ENCODE measurements around the gene PAX7.
A peak's percentile ranks its signal among the peaks of the same experiment; 100 is the strongest.

Gene PAX7

GRCh38 chr1:18642278-18643095, 11.8 kb downstream of the PAX7 start:
- no peak for DNase-seq

- DNase-seq: no peak
These were observed 12.7 kb downstream of the PAX7 start for GRCh38 chr1:18643154-18644012.

- DNase-seq: no peak
These were observed 13.4 kb downstream of the PAX7 start for GRCh38 chr1:18644013-18644399.

- no peak for DNase-seq
These were observed 13.8 kb downstream of the PAX7 start for GRCh38 chr1:18644446-18644845.

DNA sequence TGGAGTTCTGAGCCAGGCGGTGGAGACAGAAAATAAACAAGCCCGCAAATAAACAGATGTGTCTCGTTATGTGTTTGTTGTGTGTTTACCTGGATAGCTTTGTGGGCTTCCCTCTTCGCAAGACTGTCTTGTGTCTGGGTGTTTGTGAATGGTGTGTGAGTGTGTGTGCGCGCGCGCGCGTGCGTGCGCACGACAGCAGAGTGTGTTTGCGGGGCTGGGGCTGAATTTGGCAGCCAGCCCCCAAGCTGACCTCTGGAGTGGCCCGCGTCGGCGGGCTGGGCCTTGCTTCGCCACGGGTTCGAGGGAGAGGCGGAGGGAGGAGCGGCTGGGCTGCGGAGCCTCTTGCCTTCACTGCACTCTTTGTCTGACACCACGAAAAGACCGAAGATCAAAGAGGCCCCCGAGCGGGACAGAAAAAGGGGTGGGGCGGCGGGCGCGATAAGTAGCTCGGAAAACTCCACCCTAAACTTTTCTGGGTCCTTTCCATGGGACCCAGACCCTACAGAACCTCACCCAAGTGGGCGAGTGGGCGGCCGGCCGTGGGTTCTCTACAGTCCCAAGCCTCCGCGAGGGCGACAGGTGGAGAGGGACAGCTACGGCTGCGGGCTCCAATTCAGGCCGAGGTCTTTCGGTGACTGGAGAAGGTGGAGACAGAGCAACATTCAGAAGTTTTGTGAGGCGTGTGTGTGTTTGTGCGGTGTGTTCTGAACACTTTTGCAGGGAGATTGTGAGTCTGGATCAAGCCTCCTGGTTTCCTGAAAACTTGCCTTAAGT, 14.5 kb downstream of the PAX7 start:
- DNase-seq: no peak

- no peak for DNase-seq
These were observed 15.1 kb downstream of the PAX7 start for GRCh38 chr1:18645747-18646090.

- no peak for DNase-seq
These were observed 15.6 kb downstream of the PAX7 start for GRCh38 chr1:18646091-18646785.

GRCh38 chr1:18646786-18647410, 16.3 kb downstream of the PAX7 start:
- no peak for DNase-seq

GRCh38 chr1:18647681-18648214, 17.1 kb downstream of the PAX7 start:
- DNase-seq: no peak

DNA sequence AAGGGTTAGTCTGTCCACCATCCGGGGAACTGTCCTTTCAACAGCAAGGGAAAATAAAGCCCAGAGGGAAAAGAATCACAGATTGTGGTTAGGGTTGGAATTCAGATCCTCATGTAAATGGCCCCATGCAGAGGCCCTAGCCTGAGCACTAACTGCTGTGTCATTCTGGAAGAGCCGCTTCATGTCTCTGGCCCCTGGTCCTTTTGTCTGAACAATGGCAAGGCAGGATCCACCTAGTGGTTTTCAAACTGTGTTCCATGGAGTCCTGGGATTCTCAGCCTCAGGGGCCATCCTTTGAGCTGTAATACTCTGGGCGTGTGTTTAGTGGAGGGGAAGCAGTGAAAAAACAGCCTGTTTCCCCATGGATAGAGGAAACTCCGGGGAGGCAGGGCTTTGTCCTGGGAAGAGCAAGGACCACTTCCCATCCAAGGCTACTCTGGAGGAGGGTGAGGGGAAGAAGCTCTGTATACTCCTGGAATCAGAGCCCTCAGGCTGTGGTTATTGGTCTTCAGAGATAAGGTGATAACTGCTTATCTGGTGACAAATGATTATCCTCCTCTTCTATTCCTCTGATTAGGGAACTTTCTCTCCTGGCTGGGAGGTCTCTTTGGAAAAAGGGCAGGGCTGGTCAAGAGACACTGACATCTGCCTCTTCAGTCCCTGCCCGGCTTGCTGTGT, 19.2 kb downstream of the PAX7 start:
- DNase-seq: no peak

DNA sequence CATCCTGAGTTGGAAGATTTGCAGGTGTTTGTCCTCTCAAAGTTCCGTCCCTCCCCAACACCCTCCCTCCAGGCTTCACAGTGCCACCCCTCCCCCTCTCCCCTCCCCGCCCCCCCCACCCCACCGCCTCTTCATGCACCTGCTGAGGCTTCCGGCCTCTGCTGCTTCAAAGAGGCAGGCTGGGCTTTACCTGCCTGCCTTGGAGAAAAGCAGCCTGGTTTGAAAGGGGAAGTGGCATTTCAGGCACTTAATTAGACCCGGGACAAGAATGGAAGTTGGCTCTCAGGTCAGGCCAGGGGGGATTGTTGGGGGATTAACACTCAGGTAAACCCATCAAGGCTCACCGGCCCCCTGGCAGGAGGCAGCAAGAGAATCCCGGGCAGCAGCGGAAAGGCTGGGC, 21.1 kb downstream of the PAX7 start:
- DNase-seq: peak in 1 of 2 experiments; percentile 13

DNA sequence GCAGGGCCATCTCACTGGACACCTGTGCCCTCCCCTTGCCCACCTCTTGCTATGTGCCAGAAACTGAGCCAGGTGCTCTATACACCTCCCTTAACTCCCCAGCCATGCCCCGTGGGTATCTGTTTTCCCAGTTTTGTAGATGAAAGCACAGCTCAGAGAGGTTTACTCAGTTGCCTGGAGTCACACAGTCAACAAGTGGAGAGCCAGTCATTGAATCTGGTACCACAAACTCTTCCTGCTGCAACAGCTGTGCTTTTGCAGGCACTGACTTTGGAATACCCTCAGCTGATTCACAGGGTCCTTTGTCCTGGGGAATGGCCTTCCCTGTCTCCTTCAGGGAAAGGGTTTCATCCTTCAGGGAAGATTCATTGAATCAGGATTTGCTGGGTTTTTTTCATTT, 22.1 kb downstream of the PAX7 start:
- DNase-seq: no peak

DNA sequence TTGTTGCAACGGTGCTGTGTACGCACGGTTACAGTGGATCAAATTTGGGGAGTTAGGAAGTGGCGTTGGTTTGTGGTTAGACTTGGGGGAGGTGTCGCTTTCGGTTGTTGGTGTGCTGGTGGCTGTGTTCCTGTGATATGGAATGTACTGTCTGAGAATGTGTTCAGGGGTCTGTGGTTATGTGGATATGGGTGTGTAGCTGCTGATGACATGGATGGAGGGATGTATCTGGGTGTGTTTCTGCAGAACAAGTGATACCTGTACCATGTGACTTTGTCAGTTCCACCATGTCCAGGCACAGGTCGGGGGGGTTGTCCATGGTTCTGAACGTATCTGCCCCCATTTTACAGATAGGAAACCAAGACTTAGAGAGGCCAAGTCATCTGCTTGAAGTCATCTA, 22.7 kb downstream of the PAX7 start:
- DNase-seq: no peak

GRCh38 chr1:18653916-18654315, 23.3 kb downstream of the PAX7 start:
- no peak for DNase-seq

DNA sequence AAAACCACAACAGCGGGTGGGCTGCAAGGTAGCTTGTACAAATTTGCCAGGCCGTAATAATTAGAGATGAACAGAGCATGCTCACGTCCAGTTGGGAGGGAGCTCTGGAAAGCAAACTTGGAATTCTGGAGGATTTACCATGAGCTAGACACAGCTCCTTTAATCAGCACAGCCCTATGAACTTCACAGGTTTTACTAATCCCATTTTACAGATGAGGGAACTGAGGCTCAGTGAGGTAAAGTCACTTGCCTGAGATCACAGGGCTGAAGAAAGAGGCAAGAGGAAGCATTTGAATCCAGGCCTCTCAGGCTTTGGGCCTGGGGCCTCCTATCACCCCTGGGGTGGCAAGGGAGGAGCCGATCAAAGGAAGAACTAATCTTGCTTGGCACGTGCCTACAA, 24.0 kb downstream of the PAX7 start:
- DNase-seq: no peak

GRCh38 chr1:18657506-18658201, 27.0 kb downstream of the PAX7 start:
- no peak for DNase-seq

GRCh38 chr1:18658831-18659230, 28.2 kb downstream of the PAX7 start:
- no peak for DNase-seq

- DNase-seq: no peak
These were observed 31.0 kb downstream of the PAX7 start for GRCh38 chr1:18661404-18662285.

- no peak for DNase-seq
These were observed 31.6 kb downstream of the PAX7 start for GRCh38 chr1:18662286-18662639.
